ENCODE data around the gene MAPK9. TPM values are rescaled to one million over a fixed set of nuclear protein-coding genes. Genes with fewer than 3 reads are reported as not detected.

Gene MAPK9
- total and polyA plus RNA-seq, 2 experiments from 2014 or later, result 30.6 to 37.0 TPM

DNA sequence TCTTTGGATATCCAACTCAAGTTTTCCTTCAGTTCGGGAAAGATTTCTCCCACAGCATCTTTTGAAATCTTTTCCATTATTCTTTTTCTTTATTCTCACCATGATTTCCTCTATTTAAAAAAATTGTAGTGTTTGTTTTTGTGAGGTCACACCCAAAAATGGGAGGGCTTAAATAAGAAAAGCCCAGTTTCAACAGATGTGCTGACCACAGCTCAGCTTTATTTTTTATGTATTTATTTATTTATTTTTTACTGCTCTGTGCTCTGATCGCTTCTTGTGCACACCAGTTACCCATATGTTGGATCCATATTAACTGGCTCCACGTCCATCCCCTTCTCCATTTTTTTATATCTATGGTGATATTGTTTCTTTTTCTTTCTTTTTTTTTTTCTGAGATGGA lies 41.0 kb upstream of the MAPK9 start:
- no peak for DNase-seq (ENCODE audit: low read depth in 1 of 2, low spot score in 1 of 2)
- Histone ChIP-seq H3K36me3 (peaks cover 41% of the 10 kb centered on the region), H3K4me1 (ENCODE audit: low read depth) (peaks cover 6% of the 10 kb centered on the region), H3K4me3 (no peak overlapping the region), H3K9me3 (ENCODE audit: low read depth) (no peaks in the 10 kb centered on the region), H3K27me3 (no peaks in the 10 kb centered on the region), H3K27ac (no peak overlapping the region)
- TF ChIP-seq, protein P1, sequence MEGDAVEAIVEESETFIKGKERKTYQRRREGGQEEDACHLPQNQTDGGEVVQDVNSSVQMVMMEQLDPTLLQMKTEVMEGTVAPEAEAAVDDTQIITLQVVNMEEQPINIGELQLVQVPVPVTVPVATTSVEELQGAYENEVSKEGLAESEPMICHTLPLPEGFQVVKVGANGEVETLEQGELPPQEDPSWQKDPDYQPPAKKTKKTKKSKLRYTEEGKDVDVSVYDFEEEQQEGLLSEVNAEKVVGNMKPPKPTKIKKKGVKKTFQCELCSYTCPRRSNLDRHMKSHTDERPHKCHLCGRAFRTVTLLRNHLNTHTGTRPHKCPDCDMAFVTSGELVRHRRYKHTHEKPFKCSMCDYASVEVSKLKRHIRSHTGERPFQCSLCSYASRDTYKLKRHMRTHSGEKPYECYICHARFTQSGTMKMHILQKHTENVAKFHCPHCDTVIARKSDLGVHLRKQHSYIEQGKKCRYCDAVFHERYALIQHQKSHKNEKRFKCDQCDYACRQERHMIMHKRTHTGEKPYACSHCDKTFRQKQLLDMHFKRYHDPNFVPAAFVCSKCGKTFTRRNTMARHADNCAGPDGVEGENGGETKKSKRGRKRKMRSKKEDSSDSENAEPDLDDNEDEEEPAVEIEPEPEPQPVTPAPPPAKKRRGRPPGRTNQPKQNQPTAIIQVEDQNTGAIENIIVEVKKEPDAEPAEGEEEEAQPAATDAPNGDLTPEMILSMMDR (IDR thresholded peaks at IDR 0.05; ENCODE audit: low read depth, low read length), result no peak

DNA sequence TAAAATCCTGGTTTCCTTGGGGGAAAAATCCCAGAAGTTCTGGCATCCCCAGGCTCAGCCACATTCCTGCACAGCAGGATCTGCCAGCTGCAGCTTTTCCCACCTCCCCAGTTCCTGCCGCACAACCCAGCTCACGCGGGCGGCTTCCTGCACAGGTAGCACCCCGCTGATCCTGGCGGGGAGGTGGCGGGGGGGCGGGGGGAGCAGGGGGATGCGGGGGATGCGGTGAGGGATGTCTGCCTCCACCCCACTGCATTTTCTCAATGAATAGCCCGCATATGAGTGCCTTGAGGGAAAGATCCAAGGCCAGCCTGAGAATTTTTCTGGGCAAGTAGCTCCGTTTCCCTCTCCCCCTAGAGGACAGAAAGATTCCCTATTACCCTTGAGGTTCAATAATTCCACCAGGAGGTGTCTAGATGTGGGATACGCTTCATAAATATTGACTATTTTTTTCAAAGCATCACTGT lies 40.2 kb upstream of the MAPK9 start:
- H3K36me3 ChIP-seq, result peaks cover 37% of the 10 kb centered on the region
- peak overlapping the region; percentile 4 for H3K27ac ChIP-seq
- H3K4me3 ChIP-seq, result no peak overlapping the region
- no peaks in the 10 kb centered on the region for H3K27me3 ChIP-seq
- H3K4me1 ChIP-seq (ENCODE audit: low read depth), result peaks cover 6% of the 10 kb centered on the region
- H3K9me3 ChIP-seq (ENCODE audit: low read depth), result no peaks in the 10 kb centered on the region
- TF ChIP-seq, protein P1 (IDR thresholded peaks at IDR 0.05; ENCODE audit: low read depth, low read length), result peak; percentile 41
- peak in 1 of 2 donors; percentile 53 for DNase-seq (ENCODE audit: low read depth in 1 of 2, low spot score in 1 of 2)

DNA sequence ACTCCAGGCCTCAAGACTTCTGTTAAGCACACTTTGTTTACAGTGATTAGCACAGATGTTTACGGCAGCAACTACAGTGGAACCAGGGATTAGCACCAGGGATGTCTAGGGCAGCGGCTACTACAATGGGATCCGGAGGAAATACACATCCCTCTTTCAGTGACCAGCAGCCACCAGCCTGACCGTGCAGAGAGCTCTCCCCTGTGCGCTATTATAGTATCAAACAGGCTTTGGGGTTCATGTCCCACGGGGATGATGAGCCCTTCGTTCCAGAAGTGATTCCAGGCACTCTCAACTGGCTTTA lies 39.7 kb upstream of the MAPK9 start:
- H3K9me3 ChIP-seq (ENCODE audit: low read depth), result no peaks in the 10 kb centered on the region
- no peak overlapping the region for H3K4me3 ChIP-seq
- peaks cover 37% of the 10 kb centered on the region for H3K36me3 ChIP-seq
- no peaks in the 10 kb centered on the region for H3K27me3 ChIP-seq
- TF ChIP-seq, protein P1 (IDR thresholded peaks at IDR 0.05; ENCODE audit: low read depth, low read length), result no peak
- no peak for DNase-seq (ENCODE audit: low read depth in 1 of 2, low spot score in 1 of 2)
- H3K27ac ChIP-seq, result peak overlapping the region; percentile 4
- peaks cover 6% of the 10 kb centered on the region for H3K4me1 ChIP-seq (ENCODE audit: low read depth)

DNA sequence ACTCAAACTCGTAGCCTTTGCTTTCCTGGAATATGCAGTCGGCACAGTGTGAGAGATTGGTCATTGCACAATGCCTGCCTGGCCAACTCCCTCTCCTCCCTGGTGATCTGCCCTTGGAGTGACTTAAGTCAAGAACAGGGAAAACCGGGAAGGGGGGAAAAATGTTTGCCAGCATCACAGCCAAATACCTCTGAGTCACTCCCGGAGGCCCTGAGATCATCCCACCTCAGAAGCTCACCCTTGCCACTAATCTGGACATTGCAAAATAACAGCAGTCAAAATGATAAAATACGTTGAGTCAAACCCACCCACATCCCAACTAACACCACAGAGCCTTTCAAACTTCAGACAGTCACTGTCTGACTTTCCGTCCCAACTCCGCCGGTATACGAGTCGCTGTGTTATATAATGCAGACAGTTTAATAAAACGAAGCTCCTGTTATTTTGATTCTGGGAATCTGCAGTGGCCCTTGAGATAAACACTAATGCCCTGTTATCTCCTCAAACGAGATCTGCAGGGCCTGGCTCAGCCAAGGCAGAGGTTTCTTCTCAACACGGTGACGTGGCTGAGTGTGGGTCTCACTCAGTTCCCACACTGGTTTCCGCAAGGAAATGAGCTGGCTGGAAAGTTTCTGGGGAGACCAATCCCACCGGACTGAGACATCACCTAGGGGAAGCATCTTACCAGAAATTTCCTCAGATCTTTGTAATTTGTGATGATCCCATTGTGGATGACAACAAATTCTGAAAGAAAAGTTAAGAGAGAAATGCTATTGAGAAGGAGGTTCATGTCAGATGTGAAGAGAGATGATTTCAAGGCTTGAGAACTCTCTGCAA lies 39.1 kb upstream of the MAPK9 start:
- TF ChIP-seq, protein P1 (IDR thresholded peaks at IDR 0.05; ENCODE audit: low read depth, low read length), result no peak
- Histone ChIP-seq H3K4me1 (ENCODE audit: low read depth) (peaks cover 6% of the 10 kb centered on the region), H3K4me3 (no peak overlapping the region), H3K27me3 (no peaks in the 10 kb centered on the region), H3K36me3 (peaks cover 32% of the 10 kb centered on the region), H3K27ac (peak overlapping the region; percentile 4), H3K9me3 (ENCODE audit: low read depth) (no peaks in the 10 kb centered on the region)
- DNase-seq (ENCODE audit: low read depth in 1 of 2, low spot score in 1 of 2), result peak in 1 of 2 donors; percentile 99

DNA sequence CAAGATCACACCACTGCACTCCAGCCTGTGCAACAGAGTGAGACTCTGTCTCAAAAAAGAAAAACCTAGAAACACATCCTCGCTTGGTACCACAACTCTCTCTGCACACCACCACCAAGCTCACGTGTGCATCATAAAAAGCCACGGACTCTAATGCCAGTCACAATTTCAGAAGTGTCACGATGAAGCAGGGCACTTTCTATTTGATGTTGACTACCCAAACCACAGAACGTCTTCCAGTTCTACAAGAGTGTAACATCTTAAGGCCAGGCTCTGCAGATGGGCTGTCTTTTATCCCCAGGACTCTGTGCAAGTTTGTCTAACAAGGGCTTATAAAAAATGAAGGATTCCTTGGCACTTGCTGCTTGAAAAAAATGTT lies 38.4 kb upstream of the MAPK9 start:
- DNase-seq (ENCODE audit: low read depth in 1 of 2, low spot score in 1 of 2), result no peak
- H3K4me3 ChIP-seq, result no peak overlapping the region
- H3K9me3 ChIP-seq (ENCODE audit: low read depth), result no peaks in the 10 kb centered on the region
- H3K36me3 ChIP-seq, result peaks cover 28% of the 10 kb centered on the region
- TF ChIP-seq, protein P1 (IDR thresholded peaks at IDR 0.05; ENCODE audit: low read depth, low read length), result no peak
- H3K27me3 ChIP-seq, result no peaks in the 10 kb centered on the region
- peaks cover 6% of the 10 kb centered on the region for H3K4me1 ChIP-seq (ENCODE audit: low read depth)
- H3K27ac ChIP-seq, result no peak overlapping the region
